K562 (cell line): ENCODE results near the gene TMEM260. TPM values are rescaled to one million over a fixed set of nuclear protein-coding genes. Genes with fewer than 3 reads are reported as not detected.

Experiments
- ATAC-seq: fragments of 200-7000 bp; cut with Tn5 transposase; 3 replicates; pipeline ENCODE4 v1.9.1; 2020; ENCODE audit warnings: moderate library complexity
- BruUV-seq: library from RNA; stranded (reverse); fragments of 400-500 nt; replicated peaks from 2 replicates; lab custom pipeline; 2021; lab: Mats Ljungman, UMichigan
- CTCF ChIA-PET: fragments of 300-600 bp; formaldehyde crosslinking; extraction: SDS; loops from one replicate; lab custom pipeline; 2021; ENCODE audit warnings: low intra/inter-chr PET ratio; lab: Yijun Ruan, JAX
- POLR2A ChIA-PET: fragments of 300-600, 350-650 bp; sonication (Branson Sonifier 250); formaldehyde crosslinking; extraction: SDS; loops from one replicate; lab custom pipeline; 2021; ENCODE audit warnings: antibody characterized with exemption, inconsistent platforms; lab: Yijun Ruan, JAX
- DNase-seq, 4 experiments: peaks; one replicate each; pipeline versions ENCODE4 v3.0.0 to v3.0.0-alpha.2; 2011 to 2018; ENCODE audit warnings: low spot score in 3 of 4, mixed read lengths in 3 of 4; ENCODE audit errors: extremely low read depth in 1 of 4
- FAIRE-seq: peaks from 2 replicates; lab custom pipeline; 2011; peaks lifted over from hg19 to GRCh38; lab: Jason Lieb, UNC
- H2AFZ ChIP-seq: 2 replicates; pipeline ENCODE4 v1.6.0; 2011; ENCODE audit warnings: low read depth, low read length, control low read depth, inconsistent platforms
- H3K27ac ChIP-seq: fragments of 200-600 bp; 3 replicates; pipeline ENCODE4 v1.8.0; 2011; ENCODE audit warnings: low read depth, mild to moderate bottlenecking, control low read depth, inconsistent platforms, low read length, moderate library complexity, mixed read lengths; ENCODE audit errors: extremely low read depth
- H3K27me3 ChIP-seq, 2 experiments: fragments of 300-600 bp in 1 of 2; 2 replicates in 1 of 2; 3 replicates in 1 of 2; pipeline versions ENCODE4 v1.6.0 to v1.8.0; 2011; ENCODE audit warnings: inconsistent platforms in 2 of 2, low read length in 2 of 2, mild to moderate bottlenecking in 1 of 2, mixed read lengths in 1 of 2, moderate library complexity in 1 of 2; ENCODE audit not compliant: control insufficient read depth in 2 of 2, insufficient read depth in 2 of 2
- H3K36me3 ChIP-seq: fragments of 300-600 bp; 3 replicates; pipeline ENCODE4 v1.8.0; 2011; ENCODE audit warnings: mild to moderate bottlenecking, low read length, inconsistent platforms; ENCODE audit not compliant: control insufficient read depth, insufficient read depth
- H3K4me1 ChIP-seq, 2 experiments: fragments of 200-600 bp in 1 of 2; replicated peaks in 1 of 2; 2 replicates in 1 of 2; 3 replicates in 1 of 2; pipeline versions ENCODE4 v1.5.1 to v1.8.0; 2011; ENCODE audit warnings: inconsistent platforms in 2 of 2, low read length in 2 of 2, mild to moderate bottlenecking in 1 of 2, mixed read lengths in 1 of 2, moderate library complexity in 1 of 2; ENCODE audit not compliant: control insufficient read depth in 2 of 2, insufficient read depth in 2 of 2
- H3K4me2 ChIP-seq: 2 replicates; pipeline ENCODE4 v1.6.1; 2011; ENCODE audit warnings: low read length, control low read depth, inconsistent platforms, mixed read lengths; ENCODE audit not compliant: insufficient read depth
- H3K4me3 ChIP-seq: fragments of 200-600 bp; sonication (generic), shearing (Covaris generic); 2 replicates; pipeline ENCODE4 v1.5.1; 2016; ENCODE audit warnings: control low read depth, inconsistent platforms
- H3K79me2 ChIP-seq: fragments of 200-600 bp; 3 replicates; pipeline ENCODE4 v1.8.0; 2011; ENCODE audit warnings: low read length, inconsistent platforms; ENCODE audit not compliant: control insufficient read depth, insufficient read depth
- H3K9ac ChIP-seq, 2 experiments: 2 replicates each; pipeline versions ENCODE4 v1.6.0 to v1.6.1; 2011; ENCODE audit warnings: low read depth in 2 of 2, low read length in 2 of 2, control low read depth in 1 of 2, inconsistent platforms in 1 of 2, mild to moderate bottlenecking in 1 of 2, mixed read lengths in 1 of 2; ENCODE audit not compliant: insufficient read depth in 1 of 2
- H3K9me1 ChIP-seq: one replicate; pipeline ENCODE4 v1.6.0; 2011; ENCODE audit warnings: inconsistent platforms, mild to moderate bottlenecking, low read length, moderate library complexity; ENCODE audit not compliant: control insufficient read depth, insufficient read depth
- H3K9me3 ChIP-seq: replicated peaks from 2 replicates; pipeline ENCODE4 v1.5.1; 2011; ENCODE audit warnings: low read depth, low read length, inconsistent platforms; ENCODE audit not compliant: control insufficient read depth, insufficient read depth
- H4K20me1 ChIP-seq: replicated peaks from 2 replicates; pipeline ENCODE4 v1.6.1; 2011; ENCODE audit warnings: low read length, inconsistent platforms, mixed read lengths; ENCODE audit not compliant: control insufficient read depth, insufficient read depth
- CBFA2T2 ChIP-seq: fragments of 450-650 bp; conservative IDR thresholded peaks from 2 replicates; pipeline ENCODE4 v1.6.1; 2017; ENCODE audit warnings: mild to moderate bottlenecking
- EP400 ChIP-seq: fragments of 450-650 bp; IDR thresholded peaks from 2 replicates; pipeline ENCODE4 v1.6.1; 2017; ENCODE audit warnings: antibody characterized with exemption, mild to moderate bottlenecking, moderate library complexity
- MTF1 ChIP-seq: fragments of 250-450 bp; sonication (Bioruptor Pico); IDR thresholded peaks from 2 replicates; pipeline ENCODE4 v1.9.0; 2021; ENCODE audit warnings: moderate library complexity, mild to moderate bottlenecking, inconsistent platforms, borderline replicate concordance
- PCBP1 ChIP-seq: fragments of 200-400 bp; formaldehyde crosslinking; IDR thresholded peaks from 2 replicates; pipeline ENCODE4 v1.6.1; 2018; ENCODE audit warnings: mild to moderate bottlenecking, low read depth, low read length; ENCODE audit not compliant: poor library complexity, severe bottlenecking
- PHF20 ChIP-seq: fragments of 450-650 bp; IDR thresholded peaks from 2 replicates; pipeline ENCODE4 v1.6.1; 2018; ENCODE audit not compliant: partially characterized antibody
- POLR2AphosphoS5 ChIP-seq: IDR thresholded peaks from 2 replicates; pipeline ENCODE4 v1.6.1; 2011; ENCODE audit warnings: mild to moderate bottlenecking, low read depth, low read length, moderate library complexity; ENCODE audit not compliant: control insufficient read depth, insufficient read depth
- POLR2G ChIP-seq: fragments of 200-400 bp; formaldehyde crosslinking; IDR thresholded peaks from 2 replicates; pipeline ENCODE4 v1.6.1; 2017; ENCODE audit warnings: low read depth, mild to moderate bottlenecking, antibody characterized with exemption, low read length, moderate library complexity
- RREB1 ChIP-seq: fragments of 250-450 bp; sonication (Bioruptor Pico); IDR thresholded peaks from 2 replicates; pipeline ENCODE4 v1.4.0; 2020
- TOE1 ChIP-seq, 2 experiments: fragments of 450-650 bp in 1 of 2; sonication (generic) in 1 of 2; formaldehyde crosslinking in 1 of 2; IDR thresholded peaks; 2 replicates each; pipeline versions ENCODE4 v1.7.1 to v1.8.0; 2016 to 2022; ENCODE audit warnings: borderline replicate concordance in 2 of 2, mild to moderate bottlenecking in 2 of 2, antibody characterized with exemption in 1 of 2, inconsistent platforms in 1 of 2, low read depth in 1 of 2, missing genetic modification reagents in 1 of 2, moderate library complexity in 1 of 2
- WGBS: fragments of 100-300 bp; shearing (Covaris generic); methylation state at CpG from one replicate; pipeline ENCODE4 v1.1.6; 2016; ENCODE audit warnings: low coverage, mixed read lengths; ENCODE audit not compliant: insufficient coverage; ENCODE audit errors: missing lambda C conversion rate; 5-methylcytosine and 5-hydroxymethylcytosine counted together
- in situ Hi-C: fragments of 300-500 bp; cut with MboI; formaldehyde crosslinking; loops from 4 replicates; pipeline ENCODE4 v1.15.0; 2018; ENCODE audit warnings: inconsistent platforms, mixed read lengths
- intact Hi-C: fragments of 100-400 bp; cut with micrococcal nuclease; formaldehyde crosslinking; loops from 2 replicates; pipeline ENCODE4 v1.14.2; 2022
- polyA plus RNA-seq, 8 experiments: library from polyadenylated mRNA; depleted of rRNA in 4 of 8; stranded (reverse) in 5 of 8; unstranded in 3 of 8; fragments of >200 nt; fragmentation: Nextera tagmentation in 2 of 8; fragmentation: Illumina TruSeq in 1 of 8; extraction: Ambion mirVana in 2 of 8; extraction: Trizol in 1 of 8; gene quantifications; 2 replicates each; pipeline versions ENCODE4 v1.2.1 to v1.2.3, GENCODE V29; 2011 to 2014; ENCODE audit warnings: inconsistent platforms in 1 of 8, missing spikeins in 1 of 8
- total RNA-seq, 7 experiments: library from RNA; depleted of rRNA in 6 of 7; stranded (reverse); fragments of >200 nt in 6 of 7; fragmentation: Illumina TruSeq in 2 of 7; extraction: Trizol in 2 of 7; gene quantifications; 2 replicates each; pipeline versions ENCODE4 v1.2.1 to v1.2.3, GENCODE V29; 2011 to 2021; ENCODE audit warnings: low replicate concordance in 1 of 7
- TF ChIP-seq, protein P1 (sequence below): fragments of 450-650 bp; IDR thresholded peaks from 2 replicates; pipeline ENCODE4 v1.7.0; 2016; ENCODE audit warnings: borderline replicate concordance

Gene TMEM260
- total and polyA plus RNA-seq, 9 of the 15 experiments (the other 6 are each of a cell fraction or from before 2014, with no cell fraction given), result 2.2 to 9.4 (median 6.0) TPM

DNA sequence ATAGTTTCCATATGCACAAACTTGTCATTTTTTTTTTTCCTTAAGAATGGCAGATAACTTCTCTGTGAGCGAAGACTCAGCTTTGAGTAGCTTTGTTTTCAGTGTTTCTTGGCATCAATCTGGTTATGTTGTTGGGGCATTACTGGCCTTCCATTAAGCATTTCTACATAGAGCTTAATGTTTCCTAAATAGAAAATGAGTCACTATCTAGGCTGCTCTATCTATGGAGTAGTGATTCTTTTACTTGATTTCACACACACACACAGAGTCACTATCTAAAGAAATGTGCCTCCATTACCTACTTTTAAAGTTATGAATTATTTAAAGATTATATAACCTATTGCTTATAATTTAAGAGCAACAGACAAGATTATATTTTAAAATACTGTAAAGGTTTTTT is 53.9 kb downstream of the TMEM260 start:
- no peak for FAIRE-seq

More for the DNA sequence above, 53.9 kb downstream of the TMEM260 start:
- H3K9ac ChIP-seq, result no peak overlapping the region
- DNase-seq (no peak), ATAC-seq (no peak)
- no peaks in the 10 kb centered on the region for H3K9me3 ChIP-seq
- no peak overlapping the region for H3K27ac ChIP-seq
- ChIA-PET POLR2A (no interaction called here), CTCF (no interaction called here)
- H3K79me2 ChIP-seq, result no peaks in the 10 kb centered on the region
- peaks cover 39% of the 10 kb centered on the region; the same call in 2 of the 3 replicates for H3K36me3 ChIP-seq
- no peaks in the 10 kb centered on the region for H3K4me1 ChIP-seq
- H4K20me1 ChIP-seq, result no peaks in the 10 kb centered on the region
- H2AFZ ChIP-seq, result no peak overlapping the region
- in situ Hi-C loops, result no loop called here
- H3K9me1 ChIP-seq, result no peaks in the 10 kb centered on the region
- TF ChIP-seq PHF20 (no peak), TOE1 (IDR thresholded peaks at IDR 0.05; ENCODE audit: borderline replicate concordance) (no peak), TOE1 (CRISPR knock-in tag; IDR thresholded peaks at IDR 0.05; ENCODE audit: borderline replicate concordance, low read depth) (no peak), POLR2AphosphoS5 (no peak), POLR2G (no peak), EP400 (no peak), RREB1 (no peak), PCBP1 (no peak), MTF1 (no peak), CBFA2T2 (no peak)
- TF ChIP-seq, protein P1, sequence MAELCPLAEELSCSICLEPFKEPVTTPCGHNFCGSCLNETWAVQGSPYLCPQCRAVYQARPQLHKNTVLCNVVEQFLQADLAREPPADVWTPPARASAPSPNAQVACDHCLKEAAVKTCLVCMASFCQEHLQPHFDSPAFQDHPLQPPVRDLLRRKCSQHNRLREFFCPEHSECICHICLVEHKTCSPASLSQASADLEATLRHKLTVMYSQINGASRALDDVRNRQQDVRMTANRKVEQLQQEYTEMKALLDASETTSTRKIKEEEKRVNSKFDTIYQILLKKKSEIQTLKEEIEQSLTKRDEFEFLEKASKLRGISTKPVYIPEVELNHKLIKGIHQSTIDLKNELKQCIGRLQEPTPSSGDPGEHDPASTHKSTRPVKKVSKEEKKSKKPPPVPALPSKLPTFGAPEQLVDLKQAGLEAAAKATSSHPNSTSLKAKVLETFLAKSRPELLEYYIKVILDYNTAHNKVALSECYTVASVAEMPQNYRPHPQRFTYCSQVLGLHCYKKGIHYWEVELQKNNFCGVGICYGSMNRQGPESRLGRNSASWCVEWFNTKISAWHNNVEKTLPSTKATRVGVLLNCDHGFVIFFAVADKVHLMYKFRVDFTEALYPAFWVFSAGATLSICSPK, result no peak
- intact Hi-C loops, result no loop called here
- no peak overlapping the region for H3K4me3 ChIP-seq
- no peak overlapping the region for H3K4me2 ChIP-seq
- no peaks in the 10 kb centered on the region for H3K27me3 ChIP-seq
- WGBS, result 100% methylated on average over 1 of the region's 1 CpG
- BruUV-seq, result no TSS peak
